ENCODE data around the gene LYRM2. TPM values are rescaled to one million over a fixed set of nuclear protein-coding genes. Genes with fewer than 3 reads are reported as not detected.

The LYRM2 gene
- total and polyA plus RNA-seq, 2 of the 8 experiments (the other 6 are each of a cell fraction or from before 2014, with no cell fraction given), result 7.3 to 25.7 TPM

DNA sequence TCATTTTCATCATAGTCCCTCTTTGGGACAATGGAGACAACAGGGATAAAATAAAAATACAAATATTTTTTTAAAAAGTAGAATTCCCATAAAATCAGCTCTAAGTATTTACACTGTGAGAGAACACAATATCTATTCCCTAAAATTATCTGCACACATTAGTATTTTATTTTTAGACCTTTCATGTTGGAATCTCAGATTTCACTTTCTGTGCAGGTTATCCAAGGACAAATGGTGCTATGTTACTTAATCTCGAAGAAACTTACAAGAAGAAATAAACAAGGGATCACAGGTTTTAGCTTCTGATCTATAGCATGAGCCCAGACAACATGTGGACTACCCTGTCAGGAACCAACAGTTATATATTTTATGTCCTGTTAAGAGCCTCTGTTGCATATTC is 23.0 kb upstream of the LYRM2 start:
- Histone ChIP-seq H3K9me3 (ENCODE audit: insufficient read depth in 2 of 2, low read depth in 1 of 2, low read length in 1 of 2) (no peaks in the 10 kb centered on the region), H4K20me1 (replicated peaks in 1 of 2; ENCODE audit: control insufficient read depth in 1 of 2, insufficient read depth in 2 of 2, low read length in 2 of 2) (no peaks in the 10 kb centered on the region), H3K4me1 (replicated peaks in 1 of 4; ENCODE audit: control insufficient read depth in 3 of 4, insufficient read depth in 4 of 4, low read length in 3 of 4) (no peaks in the 10 kb centered on the region), H3K4me2 (ENCODE audit: insufficient read depth in 1 of 2, low read depth in 2 of 2, low read length in 2 of 2) (no peak overlapping the region), H2AFZ (ENCODE audit: low read length) (no peak overlapping the region), H3K23ac (ENCODE audit: insufficient read length) (no peak overlapping the region), H3K18ac (ENCODE audit: extremely low read depth, low read length) (no peak overlapping the region), H2AK5ac (ENCODE audit: low read depth, low read length) (no peak overlapping the region), H4K91ac (replicated peaks; ENCODE audit: insufficient read length, low read length) (no peak overlapping the region), H3K79me1 (ENCODE audit: low read depth, low read length) (no peaks in the 10 kb centered on the region), H3K23me2 (ENCODE audit: low read depth, low read length) (no peaks in the 10 kb centered on the region), H3K79me2 (ENCODE audit: control insufficient read depth in 1 of 2, insufficient read depth in 2 of 2, low read length in 2 of 2) (0 out of 4 replicates have a peak, but pooled peaks cover 0 to under 1% of the 10 kb centered on the region in 2 experiments), H3K27me3 (replicated peaks in 1 of 4; ENCODE audit: control insufficient read depth in 3 of 4, extremely low read depth in 1 of 4, insufficient read depth in 3 of 4, low read length in 3 of 4) (no peaks in the 10 kb centered on the region), H3K4me3 (ENCODE audit: extremely low read depth in 1 of 4, insufficient read depth in 2 of 4, low read depth in 3 of 4, low read length in 4 of 4) (no peak overlapping the region), H3K56ac (replicated peaks; ENCODE audit: insufficient read length, low read depth, low read length) (no peak overlapping the region), H2BK120ac (replicated peaks; ENCODE audit: low read depth, low read length) (no peak overlapping the region), H2BK20ac (ENCODE audit: low read length) (no peak overlapping the region), H4K8ac (ENCODE audit: extremely low read depth, insufficient read depth, low read length) (no peak overlapping the region), H2BK12ac (ENCODE audit: low read depth, low read length) (no peak overlapping the region), H3K9ac (replicated peaks in 1 of 4; ENCODE audit: extremely low read depth in 1 of 4, low read depth in 3 of 4, low read length in 3 of 4) (no peak overlapping the region), H2BK5ac (ENCODE audit: low read depth, low read length) (no peak overlapping the region), H4K5ac (ENCODE audit: insufficient read length, low read depth, low read length) (no peak overlapping the region), H3K14ac (ENCODE audit: insufficient read length) (no peak overlapping the region), H3K27ac (ENCODE audit: low read depth, low read length) (no peak overlapping the region), H2BK15ac (ENCODE audit: low read length) (no peak overlapping the region), H3K4ac (replicated peaks; ENCODE audit: insufficient read length, low read depth, low read length) (no peak overlapping the region), H3K36me3 (ENCODE audit: control insufficient read depth in 2 of 4, insufficient read depth in 4 of 4, low read length in 3 of 4) (peaks cover 44 to 86% (median 76%) of the 10 kb centered on the region in 4 experiments)
- POLR2A ChIA-PET (ENCODE audit: partially characterized antibody), result interaction anchor here (0.7 to 1.6 kb wide), 4 partner anchors 10 to 149 kb away, joined by 3 read pairs; no protein-coding TSS in a partner anchor
- 92% methylated on average over 1 of the region's 1 CpG; no CpG with 5 or more reads in 1 of the 2 experiments for WGBS, 2 experiments (ENCODE audit: extremely low coverage in 1 of 2, insufficient coverage in 1 of 2, insufficient read length in 1 of 2, insufficient replicate concordance in 2 of 2, low coverage in 1 of 2, low lambda C conversion rate in 2 of 2, missing lambda C conversion rate in 1 of 2)
- FAIRE-seq, result no peak
- no peak for DNase-seq (ENCODE audit: low read depth in 1 of 2, low spot score in 2 of 2)
- CTCF ChIA-PET (ENCODE audit: partially characterized antibody), result interaction anchor here (1.0 to 1.4 kb wide), 2 partner anchors 59 to 247 kb away, joined by 3 read pairs; no protein-coding TSS in a partner anchor
- TF ChIP-seq, protein P1, sequence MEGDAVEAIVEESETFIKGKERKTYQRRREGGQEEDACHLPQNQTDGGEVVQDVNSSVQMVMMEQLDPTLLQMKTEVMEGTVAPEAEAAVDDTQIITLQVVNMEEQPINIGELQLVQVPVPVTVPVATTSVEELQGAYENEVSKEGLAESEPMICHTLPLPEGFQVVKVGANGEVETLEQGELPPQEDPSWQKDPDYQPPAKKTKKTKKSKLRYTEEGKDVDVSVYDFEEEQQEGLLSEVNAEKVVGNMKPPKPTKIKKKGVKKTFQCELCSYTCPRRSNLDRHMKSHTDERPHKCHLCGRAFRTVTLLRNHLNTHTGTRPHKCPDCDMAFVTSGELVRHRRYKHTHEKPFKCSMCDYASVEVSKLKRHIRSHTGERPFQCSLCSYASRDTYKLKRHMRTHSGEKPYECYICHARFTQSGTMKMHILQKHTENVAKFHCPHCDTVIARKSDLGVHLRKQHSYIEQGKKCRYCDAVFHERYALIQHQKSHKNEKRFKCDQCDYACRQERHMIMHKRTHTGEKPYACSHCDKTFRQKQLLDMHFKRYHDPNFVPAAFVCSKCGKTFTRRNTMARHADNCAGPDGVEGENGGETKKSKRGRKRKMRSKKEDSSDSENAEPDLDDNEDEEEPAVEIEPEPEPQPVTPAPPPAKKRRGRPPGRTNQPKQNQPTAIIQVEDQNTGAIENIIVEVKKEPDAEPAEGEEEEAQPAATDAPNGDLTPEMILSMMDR (IDR thresholded peaks at IDR 0.05; ENCODE audit: control extremely low read depth in 1 of 3, insufficient read depth in 1 of 3, low read depth in 1 of 3, low read length in 3 of 3), result no peak
- TF ChIP-seq CREB1 (IDR thresholded peaks at IDR 0.05) (no peak), EZH2 (IDR thresholded peaks at IDR 0.05; ENCODE audit: low read depth, low read length, severe bottlenecking) (no peak), CHD2 (IDR thresholded peaks at IDR 0.05; ENCODE audit: low read length) (no peak), NANOG (IDR thresholded peaks at IDR 0.05; ENCODE audit: insufficient read depth, low read depth, low read length, poor library complexity, severe bottlenecking) (no peak), TBP (IDR thresholded peaks at IDR 0.05; ENCODE audit: low read depth, low read length) (no peak), SIX5 (IDR thresholded peaks at IDR 0.05; ENCODE audit: low read depth, low read length) (no peak), CBX8 (IDR thresholded peaks at IDR 0.05; ENCODE audit: borderline replicate concordance, low read depth, low read length) (no peak), BCL11A (IDR thresholded peaks at IDR 0.05; ENCODE audit: low read depth in 2 of 2, low read length in 2 of 2) (no peak), SP1 (IDR thresholded peaks at IDR 0.05; ENCODE audit: low read depth, low read length) (no peak), BRCA1 (IDR thresholded peaks at IDR 0.05; ENCODE audit: low read depth, low read length) (no peak), GABPA (IDR thresholded peaks at IDR 0.05; ENCODE audit: borderline replicate concordance, insufficient read depth, low read length) (no peak), BACH1 (IDR thresholded peaks at IDR 0.05; ENCODE audit: low read length) (no peak)
